Spleen (tissue), 7 donors: ENCODE results near the gene C8G.

Source experiments
- POLR2AphosphoS5 ChIP-seq, 3 donors: sonication (generic); formaldehyde crosslinking; IDR thresholded peaks; one replicate each; pipeline ENCODE4 v1.5.1; 2017; ENCODE audit warnings: antibody characterized with exemption in 3 of 3
- TF ChIP-seq, protein P1 (sequence below), 11 experiments: fragments of 200-600 bp in 7 of 11; fragments of 450-650 bp in 4 of 11; sonication (generic) in 4 of 11; IDR thresholded peaks in 8 of 11; conservative IDR thresholded peaks in 3 of 11; 1 replicate in 7 of 11; 2 replicates in 4 of 11; pipeline versions ENCODE4 v1.4.0 to v1.8.0; 2016 to 2021; ENCODE audit warnings: antibody characterized with exemption in 11 of 11, inconsistent platforms in 4 of 11, mild to moderate bottlenecking in 1 of 11
- donor health status: DM: no; HTN: no; CAD: no; lungs with moderate emphysema.
- donor health status: DM: no; HTN: no; CAD: no.
- donor health status: DM: no; HTN: no; CAD: no.

DNA sequence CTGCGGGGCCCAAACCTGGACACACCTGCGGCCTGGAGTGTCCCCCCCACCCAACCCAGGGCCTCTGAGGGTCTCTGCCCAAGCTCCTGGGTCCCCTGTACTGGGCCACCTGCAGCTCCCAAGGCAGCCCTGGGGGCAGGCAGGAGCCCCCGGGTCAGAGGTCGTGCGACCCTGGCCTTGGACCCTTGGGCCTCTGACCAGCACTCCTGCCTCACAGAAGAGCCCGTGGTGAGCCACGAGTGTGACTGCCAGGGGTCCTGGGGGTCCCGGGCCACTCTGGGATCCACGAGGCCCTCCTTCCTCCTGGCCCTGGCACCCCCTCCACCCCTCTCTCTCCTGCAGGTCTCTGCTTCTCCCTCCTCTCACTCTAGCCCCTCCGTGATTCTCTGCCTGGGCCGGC, 27.3 kb downstream of the C8G start:
- TF ChIP-seq, protein P1, sequence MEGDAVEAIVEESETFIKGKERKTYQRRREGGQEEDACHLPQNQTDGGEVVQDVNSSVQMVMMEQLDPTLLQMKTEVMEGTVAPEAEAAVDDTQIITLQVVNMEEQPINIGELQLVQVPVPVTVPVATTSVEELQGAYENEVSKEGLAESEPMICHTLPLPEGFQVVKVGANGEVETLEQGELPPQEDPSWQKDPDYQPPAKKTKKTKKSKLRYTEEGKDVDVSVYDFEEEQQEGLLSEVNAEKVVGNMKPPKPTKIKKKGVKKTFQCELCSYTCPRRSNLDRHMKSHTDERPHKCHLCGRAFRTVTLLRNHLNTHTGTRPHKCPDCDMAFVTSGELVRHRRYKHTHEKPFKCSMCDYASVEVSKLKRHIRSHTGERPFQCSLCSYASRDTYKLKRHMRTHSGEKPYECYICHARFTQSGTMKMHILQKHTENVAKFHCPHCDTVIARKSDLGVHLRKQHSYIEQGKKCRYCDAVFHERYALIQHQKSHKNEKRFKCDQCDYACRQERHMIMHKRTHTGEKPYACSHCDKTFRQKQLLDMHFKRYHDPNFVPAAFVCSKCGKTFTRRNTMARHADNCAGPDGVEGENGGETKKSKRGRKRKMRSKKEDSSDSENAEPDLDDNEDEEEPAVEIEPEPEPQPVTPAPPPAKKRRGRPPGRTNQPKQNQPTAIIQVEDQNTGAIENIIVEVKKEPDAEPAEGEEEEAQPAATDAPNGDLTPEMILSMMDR (IDR thresholded peaks at IDR 0.05 in 8 of 11, conservative IDR thresholded peaks at IDR 0.05 in 3 of 11), result no peak
- TF ChIP-seq POLR2AphosphoS5 (IDR thresholded peaks at IDR 0.05), result no peak
